ENCODE measurements around the gene TCF25. TPM values are rescaled to one million over a fixed set of nuclear protein-coding genes. Genes with fewer than 3 reads are reported as not detected.

TCF25 gene
- total RNA-seq, 3 donors from 2014 or later, result 179 to 217 (median 212) TPM

GRCh38 chr16:89890886-89891657 is 17.7 kb downstream of the TCF25 start:
- peaks cover 3% of the 10 kb centered on the region for H3K36me3 ChIP-seq (ENCODE audit: low read depth)
- intact Hi-C loops (cut with DNase I, micrococcal nuclease), result no loop called here
- no peak overlapping the region for H3K4me3 ChIP-seq
- ATAC-seq, result no peak
- no peaks in the 10 kb centered on the region for H3K4me1 ChIP-seq (ENCODE audit: low read depth)
- no peak for TF ChIP-seq CTCF (IDR thresholded peaks at IDR 0.05)
- no peaks in the 10 kb centered on the region for H3K9me3 ChIP-seq
- no peak for DNase-seq

GRCh38 chr16:89892055-89892630 is 18.8 kb downstream of the TCF25 start:
- TF ChIP-seq CTCF (IDR thresholded peaks at IDR 0.05), result no peak
- H3K4me3 ChIP-seq, result no peak overlapping the region
- intact Hi-C loops (cut with DNase I, micrococcal nuclease), result no loop called here
- ATAC-seq (no peak), DNase-seq (no peak)
- no peaks in the 10 kb centered on the region for H3K9me3 ChIP-seq
- H3K4me1 ChIP-seq (ENCODE audit: low read depth), result no peaks in the 10 kb centered on the region
- peaks cover 2% of the 10 kb centered on the region for H3K36me3 ChIP-seq (ENCODE audit: low read depth)

- no peak overlapping the region for H3K4me3 ChIP-seq
- intact Hi-C loops (cut with DNase I, micrococcal nuclease), result no loop called here
- ATAC-seq (no peak), DNase-seq (no peak)
- TF ChIP-seq CTCF (IDR thresholded peaks at IDR 0.05), result no peak
- no peaks in the 10 kb centered on the region for H3K4me1 ChIP-seq (ENCODE audit: low read depth)
- H3K9me3 ChIP-seq, result no peaks in the 10 kb centered on the region
- no peaks in the 10 kb centered on the region for H3K36me3 ChIP-seq (ENCODE audit: low read depth)
Measured at GRCh38 chr16:89892635-89893034, 19.2 kb downstream of the TCF25 start.

- Histone ChIP-seq H3K4me3 (no peak overlapping the region), H3K9me3 (no peaks in the 10 kb centered on the region), H3K36me3 (ENCODE audit: low read depth) (no peaks in the 10 kb centered on the region), H3K4me1 (ENCODE audit: low read depth) (no peaks in the 10 kb centered on the region)
- DNase-seq (no peak), ATAC-seq (peak; percentile 21)
- intact Hi-C loops (cut with DNase I, micrococcal nuclease), result no loop called here
- TF ChIP-seq CTCF (IDR thresholded peaks at IDR 0.05), result no peak
Measured at GRCh38 chr16:89893642-89894548, 20.5 kb downstream of the TCF25 start.

- ATAC-seq (no peak), DNase-seq (no peak)
- intact Hi-C loops (cut with DNase I, micrococcal nuclease), result no loop called here
- no peaks in the 10 kb centered on the region for H3K9me3 ChIP-seq
- H3K4me1 ChIP-seq (ENCODE audit: low read depth), result no peaks in the 10 kb centered on the region
- H3K4me3 ChIP-seq, result no peak overlapping the region
- TF ChIP-seq CTCF (IDR thresholded peaks at IDR 0.05), result no peak
- H3K36me3 ChIP-seq (ENCODE audit: low read depth), result peaks cover 4% of the 10 kb centered on the region
Measured at GRCh38 chr16:89895482-89896250, 22.3 kb downstream of the TCF25 start.
